Calu3 (cell line): ENCODE results near the gene ABHD2. TPM values are rescaled to one million over a fixed set of nuclear protein-coding genes. Genes with fewer than 3 reads are reported as not detected.

Experiments used
- BruUV-seq: library from RNA; stranded (reverse); fragments of 400-500 nt; replicated peaks from 2 replicates; lab custom pipeline; 2021; lab: Mats Ljungman, UMichigan
- CTCF ChIA-PET: fragments of 300-600 bp; sonication (Branson Sonifier 250); formaldehyde crosslinking; loops from one replicate; lab custom pipeline; 2022; ENCODE audit warnings: antibody characterized with exemption; lab: Charles Lee
- DNase-seq: peaks from one replicate; pipeline ENCODE4 v3.0.0; 2022
- H3K27ac Mint-ChIP-seq: one replicate; pipeline ENCODE4 v1.8.0; 2022; ENCODE audit warnings: mixed read lengths; ENCODE audit not compliant: unreplicated experiment
- H3K27me3 Mint-ChIP-seq: one replicate; pipeline ENCODE4 v1.8.0; 2022; ENCODE audit warnings: mixed read lengths; ENCODE audit not compliant: unreplicated experiment
- H3K36me3 Mint-ChIP-seq: one replicate; pipeline ENCODE4 v1.8.0; 2022; ENCODE audit warnings: mild to moderate bottlenecking, moderate library complexity, mixed read lengths; ENCODE audit not compliant: insufficient read depth, unreplicated experiment
- H3K4me1 Mint-ChIP-seq: one replicate; pipeline ENCODE4 v1.8.0; 2022; ENCODE audit warnings: mild to moderate bottlenecking, low read depth, mixed read lengths; ENCODE audit not compliant: unreplicated experiment
- H3K4me3 Mint-ChIP-seq: one replicate; pipeline ENCODE4 v1.8.0; 2022; ENCODE audit warnings: mild to moderate bottlenecking, low read depth, moderate library complexity, mixed read lengths; ENCODE audit not compliant: unreplicated experiment
- H3K9me3 Mint-ChIP-seq: one replicate; pipeline ENCODE4 v1.8.0; 2022; ENCODE audit warnings: low read depth, mixed read lengths; ENCODE audit not compliant: unreplicated experiment
- intact Hi-C: fragments of 100-400 bp; cut with micrococcal nuclease; formaldehyde crosslinking; loops from one replicate; pipeline ENCODE4 v1.10.0; 2022; ENCODE audit not compliant: unreplicated experiment
- total RNA-seq: library from RNA; stranded (reverse); gene quantifications from 2 replicates; pipeline ENCODE4 v1.2.3, GENCODE V29; 2022
- TF ChIP-seq, protein P1 (sequence below): fragments of 200-600 bp; IDR thresholded peaks from one replicate; pipeline ENCODE4 v1.8.0; 2022; ENCODE audit warnings: antibody characterized with exemption; ENCODE audit not compliant: unreplicated experiment

ABHD2 gene
- total RNA-seq, 1 experiment from 2014 or later: 353 TPM

DNA sequence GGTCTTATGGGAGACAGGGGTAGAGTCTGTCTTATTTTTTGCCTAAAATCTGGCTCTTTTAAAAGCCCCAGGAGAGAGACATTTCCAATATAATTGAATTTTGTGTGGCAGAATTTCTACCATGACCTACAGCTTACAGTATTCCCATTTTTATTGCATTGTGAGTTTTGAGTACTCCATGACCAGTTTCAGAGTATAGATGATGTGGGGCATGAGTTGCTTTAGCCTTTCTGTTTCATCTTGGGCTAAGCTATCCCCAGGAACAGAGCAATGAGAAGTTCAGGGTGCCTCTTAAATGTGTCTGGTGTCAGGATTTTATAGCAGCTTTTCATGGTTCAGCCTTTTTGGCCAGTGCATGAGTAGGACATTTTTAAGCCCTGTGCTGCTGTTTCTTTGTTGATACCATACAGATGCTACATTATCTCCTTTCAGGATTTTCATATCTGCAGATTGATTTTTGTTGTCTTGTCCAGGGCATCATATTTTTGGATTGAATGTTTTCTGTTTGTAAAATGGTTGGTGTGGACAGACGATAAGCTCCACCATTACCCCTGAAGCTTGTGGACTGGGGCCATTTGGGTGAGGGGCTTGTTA lies 3.5 kb downstream of the ABHD2 start:
- Mint-ChIP-seq H3K36me3 (peaks cover 32% of the 10 kb centered on the region), H3K27me3 (no peaks in the 10 kb centered on the region), H3K9me3 (no peaks in the 10 kb centered on the region), H3K27ac (peak overlapping the region; percentile 84), H3K4me1 (peaks cover 64% of the 10 kb centered on the region), H3K4me3 (no peak overlapping the region)
- CTCF ChIA-PET: interaction anchor here (0.7 to 5.2 kb wide), 12 partner anchors 10 to 186 kb away, joined by 3 to 38 read pairs (median 6); no protein-coding TSS in a partner anchor
- intact Hi-C loops: loop anchor here (2.0 kb wide), 1 partner anchor 29 kb away; no protein-coding TSS in a partner anchor
- BruUV-seq: no TSS peak
- DNase-seq: no peak
- TF ChIP-seq, protein P1, sequence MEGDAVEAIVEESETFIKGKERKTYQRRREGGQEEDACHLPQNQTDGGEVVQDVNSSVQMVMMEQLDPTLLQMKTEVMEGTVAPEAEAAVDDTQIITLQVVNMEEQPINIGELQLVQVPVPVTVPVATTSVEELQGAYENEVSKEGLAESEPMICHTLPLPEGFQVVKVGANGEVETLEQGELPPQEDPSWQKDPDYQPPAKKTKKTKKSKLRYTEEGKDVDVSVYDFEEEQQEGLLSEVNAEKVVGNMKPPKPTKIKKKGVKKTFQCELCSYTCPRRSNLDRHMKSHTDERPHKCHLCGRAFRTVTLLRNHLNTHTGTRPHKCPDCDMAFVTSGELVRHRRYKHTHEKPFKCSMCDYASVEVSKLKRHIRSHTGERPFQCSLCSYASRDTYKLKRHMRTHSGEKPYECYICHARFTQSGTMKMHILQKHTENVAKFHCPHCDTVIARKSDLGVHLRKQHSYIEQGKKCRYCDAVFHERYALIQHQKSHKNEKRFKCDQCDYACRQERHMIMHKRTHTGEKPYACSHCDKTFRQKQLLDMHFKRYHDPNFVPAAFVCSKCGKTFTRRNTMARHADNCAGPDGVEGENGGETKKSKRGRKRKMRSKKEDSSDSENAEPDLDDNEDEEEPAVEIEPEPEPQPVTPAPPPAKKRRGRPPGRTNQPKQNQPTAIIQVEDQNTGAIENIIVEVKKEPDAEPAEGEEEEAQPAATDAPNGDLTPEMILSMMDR: no peak

DNA sequence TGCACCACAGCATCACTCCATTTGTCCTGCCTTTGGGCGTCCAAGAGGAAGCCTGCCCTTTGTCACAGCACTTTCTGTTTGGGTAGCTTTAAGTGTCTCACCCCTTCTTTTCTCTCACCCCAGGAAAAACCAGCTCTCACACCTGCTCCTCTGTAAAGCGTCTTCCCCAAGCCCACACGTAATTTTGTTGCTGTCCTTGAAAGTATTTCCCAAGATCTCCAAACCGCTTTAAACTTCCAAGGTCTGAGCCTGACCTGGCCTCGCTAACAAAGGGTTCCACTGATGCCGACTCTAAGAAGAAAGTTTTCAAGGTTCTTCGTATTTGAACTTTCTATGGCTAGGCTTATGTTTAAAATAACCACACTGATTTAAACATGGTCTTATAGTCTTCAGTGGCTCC lies 5.3 kb downstream of the ABHD2 start:
- Mint-ChIP-seq H3K9me3 (no peaks in the 10 kb centered on the region), H3K27ac (peak overlapping the region; percentile 22), H3K4me1 (peaks cover 77% of the 10 kb centered on the region), H3K36me3 (peaks cover 37% of the 10 kb centered on the region), H3K27me3 (no peaks in the 10 kb centered on the region), H3K4me3 (peak overlapping the region; percentile 5)
- CTCF ChIA-PET: no interaction called here
- no peak for DNase-seq
- intact Hi-C loops: no loop called here
- TF ChIP-seq, protein P1: no peak
- BruUV-seq: no TSS peak

DNA sequence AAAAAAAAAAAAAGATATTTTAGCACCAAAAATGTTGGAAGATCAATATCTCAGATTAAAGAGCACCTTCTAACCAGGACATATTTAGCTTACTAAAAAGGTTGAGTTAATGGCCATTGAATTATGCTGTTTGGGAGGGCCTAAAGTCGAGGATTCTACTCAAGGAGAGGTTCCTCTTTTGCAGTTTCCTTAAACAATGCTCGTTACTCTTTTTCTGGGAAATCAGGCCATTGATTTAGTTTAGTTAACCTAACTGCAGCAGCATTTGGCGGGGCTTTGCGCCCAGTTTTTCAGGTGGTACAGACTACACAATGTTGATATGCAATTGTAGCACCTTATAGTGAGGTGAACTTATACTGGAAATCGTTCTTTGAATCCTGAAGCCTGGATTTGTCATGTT lies 6.8 kb downstream of the ABHD2 start:
- Mint-ChIP-seq H3K27ac (no peak overlapping the region), H3K4me3 (no peak overlapping the region), H3K27me3 (no peaks in the 10 kb centered on the region), H3K9me3 (no peaks in the 10 kb centered on the region), H3K36me3 (peaks cover 47% of the 10 kb centered on the region), H3K4me1 (peaks cover 67% of the 10 kb centered on the region)
- no TSS peak for BruUV-seq
- CTCF ChIA-PET: interaction anchor here (0.6 kb wide), 1 partner anchor 54 kb away, joined by 3 read pairs; no protein-coding TSS in a partner anchor
- no peak for DNase-seq
- TF ChIP-seq, protein P1: no peak
- intact Hi-C loops: no loop called here

DNA sequence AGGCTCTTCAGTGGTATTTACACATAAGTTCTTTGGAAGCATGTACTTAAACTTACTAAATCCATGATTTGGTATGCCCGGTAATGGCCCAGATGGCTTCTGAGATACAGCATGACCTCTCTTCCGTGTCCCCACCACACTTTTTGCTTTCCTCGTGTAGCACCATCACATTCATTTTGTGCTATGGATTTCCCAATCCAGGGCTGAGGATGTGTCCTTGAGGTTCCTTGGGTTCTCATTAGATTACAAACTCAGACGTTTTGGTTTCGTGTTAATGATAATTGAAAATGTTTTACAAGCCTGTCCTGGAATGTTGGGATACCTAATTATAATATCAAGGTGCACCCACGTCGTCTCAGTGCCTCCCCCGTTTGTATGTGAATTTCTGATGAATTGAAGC lies 7.3 kb downstream of the ABHD2 start:
- no peak for DNase-seq
- no TSS peak for BruUV-seq
- intact Hi-C loops: no loop called here
- H3K27me3 Mint-ChIP-seq: no peaks in the 10 kb centered on the region
- CTCF ChIA-PET: no interaction called here
- H3K36me3 Mint-ChIP-seq: peaks cover 50% of the 10 kb centered on the region
- H3K27ac Mint-ChIP-seq: no peak overlapping the region
- peaks cover 62% of the 10 kb centered on the region for H3K4me1 Mint-ChIP-seq
- TF ChIP-seq, protein P1: no peak
- H3K9me3 Mint-ChIP-seq: no peaks in the 10 kb centered on the region
- H3K4me3 Mint-ChIP-seq: no peak overlapping the region
